Ovary (tissue), 9 donors: ENCODE measurements around the gene RNF180. TPM values are rescaled to one million over a fixed set of nuclear protein-coding genes. Genes with fewer than 3 reads are reported as not detected.

Source experiments
- DNase-seq, 5 donors: peaks; one replicate each; pipeline ENCODE4 v3.0.0-alpha.2; 2019 to 2020
- H3K27ac ChIP-seq, 2 donors: fragments of 200-600 bp; one replicate each; pipeline versions ENCODE4 v1.5.1 to v1.8.0; 2019 to 2022
- H3K27me3 ChIP-seq: fragments of 200-600 bp; one replicate; pipeline ENCODE4 v1.8.0; 2022
- H3K36me3 ChIP-seq: fragments of 200-600 bp; sonication (generic); one replicate; pipeline ENCODE4 v1.5.1; 2019
- H3K4me1 ChIP-seq: one replicate; pipeline ENCODE4 v1.8.1; 2013; ENCODE audit warnings: mild to moderate bottlenecking, moderate library complexity; ENCODE audit not compliant: insufficient read depth
- H3K4me3 ChIP-seq: fragments of 200-600 bp; sonication (generic); one replicate; pipeline ENCODE4 v1.5.1; 2017
- H3K9me3 ChIP-seq, 2 donors: fragments of 200-600 bp in 1 of 2; sonication (generic) in 1 of 2; one replicate each; pipeline versions ENCODE4 v1.5.1 to v1.8.1; 2013 to 2019; ENCODE audit warnings: mild to moderate bottlenecking in 1 of 2, moderate library complexity in 1 of 2
- EP300 ChIP-seq: sonication (generic); formaldehyde crosslinking; IDR thresholded peaks from one replicate; pipeline ENCODE4 v1.6.1; 2017; ENCODE audit warnings: antibody characterized with exemption
- POLR2A ChIP-seq: fragments of 450-650 bp; IDR thresholded peaks from one replicate; pipeline ENCODE4 v1.6.1; 2017; ENCODE audit warnings: antibody characterized with exemption, mild to moderate bottlenecking, moderate library complexity
- WGBS, 3 donors: extraction: QIAGEN DNeasy Blood & Tissue Kit in 1 of 3; methylation state at CpG; one replicate each; pipeline versions ENCODE4 v1.1.5 to v1.1.7; 2013 to 2017; 5-methylcytosine and 5-hydroxymethylcytosine counted together
- intact Hi-C, 4 donors: fragments of 100-400 bp; cut with DNase I; formaldehyde crosslinking; loops; one replicate each; pipeline versions ENCODE4 v1.11.0 to v1.15.1; 2022 to 2023
- polyA plus RNA-seq, 2 donors: library from polyadenylated mRNA; stranded (reverse); fragments of 200-250 nt in 1 of 2; fragments of 350-450 nt in 1 of 2; fragmentation: Illumina TruSeq in 1 of 2; extraction: RNeasy Lipid Tissue Mini Kit (QIAGEN cat#74804) in 1 of 2; gene quantifications; one replicate each; pipeline ENCODE4 v1.2.3, GENCODE V29; 2013 to 2014
- total RNA-seq, 7 donors: library from RNA; depleted of rRNA in 2 of 7; stranded (reverse); fragments of >200 nt in 2 of 7; fragmentation: NEBNext Ultra II Directional in 3 of 7; extraction: Animal tissue kit (Norgen Biotek cat#: 25700) in 3 of 7; gene quantifications; one replicate each; pipeline versions ENCODE4 v1.1.0 to v1.2.4, GENCODE V29; 2016 to 2023
- TF ChIP-seq, protein P1 (sequence below), 3 donors: fragments of 450-650 bp in 2 of 3; fragments of 200-600 bp in 1 of 3; IDR thresholded peaks; one replicate each; pipeline versions ENCODE4 v1.5.1 to v1.8.0; 2016 to 2022; ENCODE audit warnings: antibody characterized with exemption in 3 of 3, mild to moderate bottlenecking in 1 of 3
- donor health status: DM: no; HTN: no; CAD: no; lungs with moderate emphysema.
- donor health status: DM: no; HTN: no; CAD: no.
- donor health status: Bipolar disorder and iron deficiency.
- donor health status: DM: yes; HTN: yes; CAD: no.
- donor health status: DM: no; HTN: no; CAD: no.
- donor health status: DM: yes; HTN: yes; CAD: no.

RNF180 gene
- total and polyA plus RNA-seq, 9 donors = 5.2 to 26.9 (median 21.7) TPM

GRCh38 chr5:64149268-64149667, 16.4 kb upstream of the RNF180 start:
- H3K27ac ChIP-seq = no peak overlapping the region
- TF ChIP-seq, protein P1, sequence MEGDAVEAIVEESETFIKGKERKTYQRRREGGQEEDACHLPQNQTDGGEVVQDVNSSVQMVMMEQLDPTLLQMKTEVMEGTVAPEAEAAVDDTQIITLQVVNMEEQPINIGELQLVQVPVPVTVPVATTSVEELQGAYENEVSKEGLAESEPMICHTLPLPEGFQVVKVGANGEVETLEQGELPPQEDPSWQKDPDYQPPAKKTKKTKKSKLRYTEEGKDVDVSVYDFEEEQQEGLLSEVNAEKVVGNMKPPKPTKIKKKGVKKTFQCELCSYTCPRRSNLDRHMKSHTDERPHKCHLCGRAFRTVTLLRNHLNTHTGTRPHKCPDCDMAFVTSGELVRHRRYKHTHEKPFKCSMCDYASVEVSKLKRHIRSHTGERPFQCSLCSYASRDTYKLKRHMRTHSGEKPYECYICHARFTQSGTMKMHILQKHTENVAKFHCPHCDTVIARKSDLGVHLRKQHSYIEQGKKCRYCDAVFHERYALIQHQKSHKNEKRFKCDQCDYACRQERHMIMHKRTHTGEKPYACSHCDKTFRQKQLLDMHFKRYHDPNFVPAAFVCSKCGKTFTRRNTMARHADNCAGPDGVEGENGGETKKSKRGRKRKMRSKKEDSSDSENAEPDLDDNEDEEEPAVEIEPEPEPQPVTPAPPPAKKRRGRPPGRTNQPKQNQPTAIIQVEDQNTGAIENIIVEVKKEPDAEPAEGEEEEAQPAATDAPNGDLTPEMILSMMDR (IDR thresholded peaks at IDR 0.05) = no peak
- no peak for TF ChIP-seq POLR2A
- no peak for TF ChIP-seq EP300
- no peak overlapping the region for H3K4me3 ChIP-seq
- no peaks in the 10 kb centered on the region for H3K27me3 ChIP-seq
- no peak for DNase-seq
- no peaks in the 10 kb centered on the region for H3K9me3 ChIP-seq
- peaks cover 3% of the 10 kb centered on the region for H3K4me1 ChIP-seq
- intact Hi-C loops = loop anchor here in 3 of 4 donors (5.0 to 10.0 kb wide), 4 partner anchors 58 to 463 kb away; no protein-coding TSS in a partner anchor
- H3K36me3 ChIP-seq = no peaks in the 10 kb centered on the region

DNA sequence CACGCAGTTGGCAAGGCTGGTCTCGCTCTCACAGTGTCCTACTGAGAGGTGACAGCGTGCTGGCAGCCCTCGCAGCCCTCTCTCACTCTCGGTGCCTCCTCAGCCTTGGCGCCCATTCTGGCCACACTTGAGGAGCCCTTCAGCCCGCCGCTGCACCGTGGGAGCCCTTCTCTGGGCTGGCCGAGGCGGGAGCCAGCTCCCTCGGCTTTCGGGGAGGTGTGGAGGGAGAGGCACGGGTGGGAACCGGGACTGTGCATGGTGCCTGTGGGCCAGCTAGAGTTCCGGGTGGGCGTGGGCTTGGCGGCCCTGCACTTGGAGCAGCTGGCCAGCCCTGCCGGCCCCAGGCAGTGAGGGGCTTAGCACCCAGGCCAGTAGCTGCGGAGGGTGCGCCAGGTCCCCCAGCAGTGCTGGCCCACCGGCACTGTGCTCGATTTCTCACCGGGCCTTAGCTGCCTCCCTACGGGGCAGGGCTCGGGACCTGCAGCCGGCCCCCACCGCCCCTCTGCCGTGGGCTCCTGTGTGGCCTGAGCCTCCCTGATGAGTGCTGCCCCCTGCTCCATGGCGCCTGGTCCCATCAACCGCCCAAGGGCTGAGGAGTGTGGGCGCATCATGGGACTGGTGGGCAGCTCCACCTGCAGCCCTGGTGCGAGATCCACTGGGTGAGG, 15.7 kb upstream of the RNF180 start:
- Histone ChIP-seq H3K36me3 (no peaks in the 10 kb centered on the region), H3K27ac (no peak overlapping the region), H3K4me1 (peaks cover 2% of the 10 kb centered on the region), H3K4me3 (no peak overlapping the region), H3K27me3 (no peaks in the 10 kb centered on the region), H3K9me3 (no peaks in the 10 kb centered on the region)
- no peak for TF ChIP-seq EP300
- TF ChIP-seq, protein P1 (IDR thresholded peaks at IDR 0.05) = no peak
- no peak for TF ChIP-seq POLR2A
- 95 to 96% (median 96%) methylated on average over 31 to 33 of the region's 33 CpGs for WGBS, 3 donors
- DNase-seq = peak in 1 of 5 donors; percentile 15
- intact Hi-C loops = loop anchor here (5.0 to 10.0 kb wide), 5 partner anchors 57 to 465 kb away; no protein-coding TSS in a partner anchor

- DNase-seq = no peak
- H3K4me1 ChIP-seq = no peaks in the 10 kb centered on the region
- no peak overlapping the region for H3K27ac ChIP-seq
- no peaks in the 10 kb centered on the region for H3K9me3 ChIP-seq
- H3K27me3 ChIP-seq = no peaks in the 10 kb centered on the region
- intact Hi-C loops = loop anchor here in 2 of 4 donors (10.0 kb wide), 1 partner anchor 459 kb away; no protein-coding TSS in a partner anchor
- H3K36me3 ChIP-seq = no peaks in the 10 kb centered on the region
- WGBS, 3 donors = 48 to 69% (median 56%) methylated on average over 1 of the region's 1 CpG
- TF ChIP-seq, protein P1 (IDR thresholded peaks at IDR 0.05) = no peak
- TF ChIP-seq EP300 (no peak), POLR2A (no peak)
- H3K4me3 ChIP-seq = no peak overlapping the region
These were observed 9.4 kb upstream of the RNF180 start for GRCh38 chr5:64156261-64156660.

GRCh38 chr5:64158827-64159226, 6.8 kb upstream of the RNF180 start:
- DNase-seq = no peak
- H3K27me3 ChIP-seq = no peaks in the 10 kb centered on the region
- no peak overlapping the region for H3K27ac ChIP-seq
- intact Hi-C loops = loop anchor here in 2 of 4 donors (10.0 kb wide), 1 partner anchor 456 kb away; no protein-coding TSS in a partner anchor
- H3K4me1 ChIP-seq = no peaks in the 10 kb centered on the region
- no peak overlapping the region for H3K4me3 ChIP-seq
- no peaks in the 10 kb centered on the region for H3K36me3 ChIP-seq
- H3K9me3 ChIP-seq = no peaks in the 10 kb centered on the region
- TF ChIP-seq EP300 = no peak
- no peak for TF ChIP-seq POLR2A
- TF ChIP-seq, protein P1 (IDR thresholded peaks at IDR 0.05) = no peak
- 85 to 97% (median 90%) methylated on average over 2 of the region's 2 CpGs for WGBS, 3 donors
